Ishikawa (cell line): ENCODE results near the gene SLC25A31.

ENCODE experiments used
- EP300 ChIP-seq: IDR thresholded peaks from 2 replicates; pipeline ENCODE4 v1.6.1; 2012; ENCODE audit warnings: borderline replicate concordance
- NFIC ChIP-seq: IDR thresholded peaks from 2 replicates; pipeline ENCODE4 v1.6.1; 2012
- RAD21 ChIP-seq: IDR thresholded peaks from 2 replicates; pipeline ENCODE4 v1.6.1; 2012; ENCODE audit warnings: low read depth
- TAF1 ChIP-seq: IDR thresholded peaks from 2 replicates; pipeline ENCODE4 v1.6.1; 2012; ENCODE audit warnings: low read depth, mild to moderate bottlenecking
- TCF12 ChIP-seq: IDR thresholded peaks from 2 replicates; pipeline ENCODE4 v1.6.1; 2012; ENCODE audit warnings: low read depth
- TEAD4 ChIP-seq: IDR thresholded peaks from 2 replicates; pipeline ENCODE4 v1.6.1; 2012
- YY1 ChIP-seq: IDR thresholded peaks from 2 replicates; pipeline ENCODE4 v1.6.1; 2012; ENCODE audit warnings: low read depth
- TF ChIP-seq, protein P1 (sequence below): IDR thresholded peaks from 2 replicates; pipeline ENCODE4 v1.6.1; 2012

DNA sequence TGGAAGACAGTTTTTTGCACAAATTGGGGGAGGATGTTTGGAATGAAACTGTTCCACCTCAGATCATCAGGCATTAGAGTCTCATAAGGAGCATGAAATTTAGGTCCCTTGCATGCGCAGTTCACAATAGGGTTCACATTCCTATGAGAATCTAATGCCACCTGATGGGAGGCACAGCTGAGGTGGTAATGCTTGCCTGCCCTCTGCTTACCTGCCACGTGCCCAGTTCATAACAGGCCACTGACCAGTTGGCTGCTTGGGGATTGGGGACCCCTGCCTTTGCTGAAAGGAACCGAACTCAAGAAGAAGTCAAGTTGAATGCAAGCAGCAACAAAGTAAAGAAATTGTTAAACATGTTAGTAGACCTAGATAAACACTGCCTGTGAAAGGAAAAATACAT lies 47.3 kb downstream of the SLC25A31 start:
- TF ChIP-seq NFIC (no peak), EP300 (no peak), TAF1 (no peak), YY1 (no peak), TEAD4 (no peak), TCF12 (no peak), RAD21 (no peak)
- TF ChIP-seq, protein P1, sequence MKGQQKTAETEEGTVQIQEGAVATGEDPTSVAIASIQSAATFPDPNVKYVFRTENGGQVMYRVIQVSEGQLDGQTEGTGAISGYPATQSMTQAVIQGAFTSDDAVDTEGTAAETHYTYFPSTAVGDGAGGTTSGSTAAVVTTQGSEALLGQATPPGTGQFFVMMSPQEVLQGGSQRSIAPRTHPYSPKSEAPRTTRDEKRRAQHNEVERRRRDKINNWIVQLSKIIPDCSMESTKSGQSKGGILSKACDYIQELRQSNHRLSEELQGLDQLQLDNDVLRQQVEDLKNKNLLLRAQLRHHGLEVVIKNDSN: peak; percentile 56; the same call in 1 of the 2 replicates
